HEK293T (cell line): ENCODE data around the gene DPY19L3.

ENCODE experiments used
- BHLHE40 ChIP-seq: fragments of 450-650 bp; IDR thresholded peaks from 2 replicates; pipeline ENCODE4 v1.6.1; 2016; ENCODE audit warnings: mild to moderate bottlenecking, moderate library complexity, borderline replicate concordance
- TF ChIP-seq, protein P1 (sequence below): fragments of 450-650 bp; IDR thresholded peaks from 2 replicates; pipeline ENCODE4 v1.6.1; 2016

GRCh38 chr19:32519023-32519422 is 113.5 kb downstream of the DPY19L3 start:
- TF ChIP-seq BHLHE40 = no peak
- TF ChIP-seq, protein P1, sequence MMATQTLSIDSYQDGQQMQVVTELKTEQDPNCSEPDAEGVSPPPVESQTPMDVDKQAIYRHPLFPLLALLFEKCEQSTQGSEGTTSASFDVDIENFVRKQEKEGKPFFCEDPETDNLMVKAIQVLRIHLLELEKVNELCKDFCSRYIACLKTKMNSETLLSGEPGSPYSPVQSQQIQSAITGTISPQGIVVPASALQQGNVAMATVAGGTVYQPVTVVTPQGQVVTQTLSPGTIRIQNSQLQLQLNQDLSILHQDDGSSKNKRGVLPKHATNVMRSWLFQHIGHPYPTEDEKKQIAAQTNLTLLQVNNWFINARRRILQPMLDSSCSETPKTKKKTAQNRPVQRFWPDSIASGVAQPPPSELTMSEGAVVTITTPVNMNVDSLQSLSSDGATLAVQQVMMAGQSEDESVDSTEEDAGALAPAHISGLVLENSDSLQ = no peak
